ENCODE data around the gene CPT1B.

CPT1B gene

GRCh38 chr22:50530580-50530876 is 47.7 kb downstream of the CPT1B start:
- TF ChIP-seq CTCF (IDR thresholded peaks at IDR 0.05; ENCODE audit: low read depth, low read length), result no peak
- DNase-seq (ENCODE audit: extremely low read depth, low read depth), result no peak

GRCh38 chr22:50529897-50530579 is 48.2 kb downstream of the CPT1B start, which contains the start of gene TYMP:
TSS of gene TYMP (minus strand) at chr22:50530012. CDS start at chr22:50529709, 303 bp downstream.
- TF ChIP-seq CTCF (IDR thresholded peaks at IDR 0.05; ENCODE audit: low read depth, low read length), result no peak
- DNase-seq (ENCODE audit: extremely low read depth, low read depth), result no peak

- DNase-seq (ENCODE audit: extremely low read depth, low read depth), result no peak
- TF ChIP-seq CTCF (IDR thresholded peaks at IDR 0.05; ENCODE audit: low read depth, low read length), result no peak
Measured at GRCh38 chr22:50529416-50529896, 48.8 kb downstream of the CPT1B start.

GRCh38 chr22:50528682-50529415 is 49.4 kb downstream of the CPT1B start:
- no peak for DNase-seq (ENCODE audit: extremely low read depth, low read depth)
- TF ChIP-seq CTCF (IDR thresholded peaks at IDR 0.05; ENCODE audit: low read depth, low read length), result no peak

GRCh38 chr22:50527921-50528681 is 50.1 kb downstream of the CPT1B start:
- no peak for DNase-seq (ENCODE audit: extremely low read depth, low read depth)
- TF ChIP-seq CTCF (IDR thresholded peaks at IDR 0.05; ENCODE audit: low read depth, low read length), result no peak

GRCh38 chr22:50526834-50527801 is 51.1 kb downstream of the CPT1B start:
- no peak for TF ChIP-seq CTCF (IDR thresholded peaks at IDR 0.05; ENCODE audit: low read depth, low read length)
- DNase-seq (ENCODE audit: extremely low read depth, low read depth), result no peak

Measured in AG09319 (cell line).